Chondrocyte (in vitro differentiated cells): ENCODE measurements around the gene GALNT13. TPM values are rescaled to one million over a fixed set of nuclear protein-coding genes. Genes with fewer than 3 reads are reported as not detected.

Source experiments
- DNase-seq: peaks from one replicate; pipeline ENCODE4 v3.0.0; 2021; ENCODE audit warnings: mixed read lengths, low spot score
- H3K27ac Mint-ChIP-seq: one replicate; pipeline ENCODE4 v1.8.0; 2021; ENCODE audit warnings: mild to moderate bottlenecking, moderate library complexity, mixed read lengths; ENCODE audit not compliant: unreplicated experiment
- H3K27me3 Mint-ChIP-seq: 2 replicates; pipeline ENCODE4 v1.8.0; 2021; ENCODE audit warnings: low read depth, mixed read lengths
- H3K36me3 Mint-ChIP-seq: 2 replicates; pipeline ENCODE4 v1.8.0; 2021; ENCODE audit warnings: low read depth, mixed read lengths
- H3K4me1 Mint-ChIP-seq: 2 replicates; pipeline ENCODE4 v1.8.0; 2021; ENCODE audit warnings: low read depth, mild to moderate bottlenecking, mixed read lengths
- H3K4me3 Mint-ChIP-seq: one replicate; pipeline ENCODE4 v1.8.0; 2021; ENCODE audit warnings: mild to moderate bottlenecking, moderate library complexity, mixed read lengths; ENCODE audit not compliant: unreplicated experiment
- H3K9me3 Mint-ChIP-seq: 2 replicates; pipeline ENCODE4 v1.8.0; 2021; ENCODE audit warnings: low read depth, mixed read lengths
- CTCF ChIP-seq: fragments of 200-600 bp; sonication (generic); IDR thresholded peaks from 2 replicates; pipeline ENCODE4 v1.5.0; 2021; ENCODE audit warnings: antibody characterized with exemption, mild to moderate bottlenecking, moderate library complexity
- total RNA-seq: library from RNA; stranded (reverse); gene quantifications from 3 replicates; pipeline ENCODE4 v1.2.1, GENCODE V29; 2021

Gene GALNT13
- total RNA-seq, 1 donor from 2014 or later = not detected

- Mint-ChIP-seq H3K4me3 (no peak overlapping the region), H3K27me3 (no peaks in the 10 kb centered on the region), H3K4me1 (no peaks in the 10 kb centered on the region), H3K9me3 (peaks cover 2% of the 10 kb centered on the region), H3K36me3 (no peaks in the 10 kb centered on the region), H3K27ac (no peak overlapping the region)
- DNase-seq = no peak
- no peak for TF ChIP-seq CTCF
Observed at GRCh38 chr2:154158101-154158500, 286.4 kb downstream of the GALNT13 start.

GRCh38 chr2:154161286-154161685, 289.6 kb downstream of the GALNT13 start:
- H3K27me3 Mint-ChIP-seq = no peaks in the 10 kb centered on the region

GRCh38 chr2:154170400-154170799, 298.7 kb downstream of the GALNT13 start:
- no peaks in the 10 kb centered on the region for H3K27me3 Mint-ChIP-seq
- no peak for TF ChIP-seq CTCF
- no peaks in the 10 kb centered on the region for H3K4me1 Mint-ChIP-seq
- H3K27ac Mint-ChIP-seq = no peak overlapping the region
- DNase-seq = no peak
- no peak overlapping the region for H3K4me3 Mint-ChIP-seq
- H3K36me3 Mint-ChIP-seq = no peaks in the 10 kb centered on the region
- H3K9me3 Mint-ChIP-seq = peaks cover 8% of the 10 kb centered on the region

More at GRCh38 chr2:154161286-154161685, 289.6 kb downstream of the GALNT13 start:
- Mint-ChIP-seq H3K36me3 (no peaks in the 10 kb centered on the region), H3K4me3 (no peak overlapping the region), H3K4me1 (no peaks in the 10 kb centered on the region), H3K9me3 (peaks cover 6% of the 10 kb centered on the region), H3K27ac (no peak overlapping the region)
- no peak for TF ChIP-seq CTCF
- DNase-seq = no peak

GRCh38 chr2:154173164-154173563, 301.4 kb downstream of the GALNT13 start:
- DNase-seq = no peak
- Mint-ChIP-seq H3K27ac (no peak overlapping the region), H3K9me3 (peaks cover 4% of the 10 kb centered on the region), H3K36me3 (no peaks in the 10 kb centered on the region), H3K4me3 (no peak overlapping the region), H3K27me3 (no peaks in the 10 kb centered on the region), H3K4me1 (no peaks in the 10 kb centered on the region)
- TF ChIP-seq CTCF = no peak

- H3K36me3 Mint-ChIP-seq = no peaks in the 10 kb centered on the region
Observed at GRCh38 chr2:154173919-154174318, 302.2 kb downstream of the GALNT13 start.

More at GRCh38 chr2:154173919-154174318, 302.2 kb downstream of the GALNT13 start:
- Mint-ChIP-seq H3K4me1 (no peaks in the 10 kb centered on the region), H3K27ac (no peak overlapping the region), H3K9me3 (peaks cover 4% of the 10 kb centered on the region), H3K27me3 (no peaks in the 10 kb centered on the region), H3K4me3 (no peak overlapping the region)
- no peak for TF ChIP-seq CTCF
- no peak for DNase-seq
